ENCODE data around the gene CSPG5.
A peak's percentile ranks its signal among the peaks of the same experiment; 100 is the strongest.

The CSPG5 gene

GRCh38 chr3:47586746-47587145, 8.1 kb upstream of the CSPG5 start:
- no peak for DNase-seq

GRCh38 chr3:47583320-47584075, 4.8 kb upstream of the CSPG5 start:
- no peak for DNase-seq

- no peak for DNase-seq
These were observed 3.2 kb upstream of the CSPG5 start for GRCh38 chr3:47581835-47582234.

- no peak for DNase-seq
These were observed 2.8 kb upstream of the CSPG5 start for GRCh38 chr3:47581422-47581821.

- peak; percentile 50 to 77 (median 72) for DNase-seq
These were observed 1.8 kb upstream of the CSPG5 start for GRCh38 chr3:47580481-47580880.

- no peak for DNase-seq
These were observed 1.2 kb upstream of the CSPG5 start for GRCh38 chr3:47579875-47580274.

GRCh38 chr3:47578119-47578632, 489 bp downstream of the CSPG5 start:
- peak in 3 of 4 experiments; percentile 21 to 54 (median 53) for DNase-seq

- DNase-seq = peak; percentile 33 to 64 (median 48)
These were observed 1.0 kb downstream of the CSPG5 start for GRCh38 chr3:47577583-47578118.

GRCh38 chr3:47573190-47574172, 5.2 kb downstream of the CSPG5 start:
- DNase-seq = no peak

- no peak for DNase-seq
These were observed 7.1 kb downstream of the CSPG5 start for GRCh38 chr3:47571391-47572175.

GRCh38 chr3:47568901-47569300, 9.8 kb downstream of the CSPG5 start:
- DNase-seq = no peak

- no peak for DNase-seq
These were observed 11.5 kb downstream of the CSPG5 start for GRCh38 chr3:47567149-47567548.

GRCh38 chr3:47566667-47567066, 12.0 kb downstream of the CSPG5 start:
- DNase-seq = no peak

GRCh38 chr3:47565734-47566550, 12.7 kb downstream of the CSPG5 start:
- DNase-seq = no peak

- DNase-seq = no peak
These were observed 22.3 kb downstream of the CSPG5 start for GRCh38 chr3:47556351-47556750.

GRCh38 chr3:47554335-47554734, 24.3 kb downstream of the CSPG5 start:
- DNase-seq = no peak

- DNase-seq = no peak
These were observed 25.3 kb downstream of the CSPG5 start for GRCh38 chr3:47553407-47553806.

- peak in 1 of 4 experiments; percentile 14 for DNase-seq
These were observed 36.0 kb downstream of the CSPG5 start for GRCh38 chr3:47542471-47543173.

- DNase-seq = no peak
These were observed 37.0 kb downstream of the CSPG5 start for GRCh38 chr3:47541583-47542108.

- DNase-seq = no peak
These were observed 38.4 kb downstream of the CSPG5 start for GRCh38 chr3:47540281-47540680.
